ENCODE measurements around the gene SPN. TPM values are rescaled to one million over a fixed set of nuclear protein-coding genes. Genes with fewer than 3 reads are reported as not detected.

The SPN gene
- total RNA-seq, 2 experiments from 2014 or later, result 110 to 119 TPM

DNA sequence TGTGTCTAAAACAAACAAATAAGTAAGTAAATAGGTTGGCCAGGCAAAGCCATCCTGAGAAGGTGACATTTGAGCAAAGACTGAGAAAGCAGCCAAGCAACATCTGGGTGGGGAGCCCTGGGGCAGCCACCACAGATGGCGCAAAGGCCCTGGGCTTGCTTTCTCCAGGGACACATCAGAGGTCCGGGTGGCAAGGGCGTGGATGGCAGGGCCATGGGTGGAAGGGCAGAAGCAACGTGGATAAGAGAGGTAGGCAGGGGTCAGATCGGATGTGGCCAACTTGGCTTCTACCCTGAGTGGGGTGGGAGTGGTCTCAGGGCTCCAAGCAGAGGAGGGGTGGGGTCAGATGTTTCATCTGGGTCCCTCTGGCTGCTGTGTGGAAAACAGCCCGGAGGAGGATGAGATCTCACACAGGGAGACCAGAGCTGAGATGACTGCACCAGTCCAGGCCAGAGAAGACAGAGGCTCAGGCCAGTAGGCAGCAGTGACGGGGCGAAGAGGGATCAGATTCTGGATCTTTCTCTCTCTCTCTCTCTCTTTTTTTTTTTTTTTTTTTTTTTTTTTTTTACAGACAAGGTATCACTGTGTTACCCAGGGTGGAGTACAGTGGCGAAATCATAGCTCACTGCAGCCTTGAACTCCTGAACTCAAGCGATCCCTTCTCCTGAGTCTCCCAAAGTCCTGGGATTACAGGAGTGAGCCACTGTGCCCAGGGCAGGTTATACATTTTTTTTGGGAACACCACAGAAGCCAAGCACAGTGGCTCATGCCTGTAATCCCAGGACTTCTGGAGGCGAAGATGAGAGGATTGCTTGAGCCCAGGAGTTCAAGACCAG, 6.1 kb upstream of the SPN start:
- POLR2A ChIA-PET, result interaction anchor here (1.1 to 2.8 kb wide), 2 partner anchors 9 to 16 kb away, joined by 3 to 10 read pairs; no protein-coding TSS in a partner anchor
- intact Hi-C loops (cut with micrococcal nuclease), result no loop called here
- no peak for DNase-seq

DNA sequence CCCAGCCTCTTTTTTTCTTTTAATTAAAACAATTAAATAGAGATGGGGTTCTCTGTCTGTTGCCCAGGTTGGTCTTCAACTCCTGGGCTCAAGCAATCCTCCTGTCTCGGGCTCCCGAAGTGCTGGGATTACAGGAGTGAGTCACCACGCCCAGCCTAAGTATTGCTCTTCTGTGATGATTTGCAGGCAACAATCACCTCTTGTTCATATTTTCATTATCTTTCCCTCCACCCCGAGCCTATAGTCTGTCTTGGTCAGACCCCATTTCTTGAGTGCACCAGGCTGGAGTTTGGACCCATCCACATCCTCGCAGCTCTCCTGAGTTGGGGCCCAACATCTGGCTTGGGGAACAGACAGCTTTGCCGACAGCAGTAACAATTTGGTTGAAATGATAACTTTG, 4.3 kb upstream of the SPN start:
- ATAC-seq (no peak), DNase-seq (no peak)
- H3K4me1 Mint-ChIP-seq (ENCODE audit: low read depth), result peaks cover 27% of the 10 kb centered on the region
- TF ChIP-seq, protein P1, sequence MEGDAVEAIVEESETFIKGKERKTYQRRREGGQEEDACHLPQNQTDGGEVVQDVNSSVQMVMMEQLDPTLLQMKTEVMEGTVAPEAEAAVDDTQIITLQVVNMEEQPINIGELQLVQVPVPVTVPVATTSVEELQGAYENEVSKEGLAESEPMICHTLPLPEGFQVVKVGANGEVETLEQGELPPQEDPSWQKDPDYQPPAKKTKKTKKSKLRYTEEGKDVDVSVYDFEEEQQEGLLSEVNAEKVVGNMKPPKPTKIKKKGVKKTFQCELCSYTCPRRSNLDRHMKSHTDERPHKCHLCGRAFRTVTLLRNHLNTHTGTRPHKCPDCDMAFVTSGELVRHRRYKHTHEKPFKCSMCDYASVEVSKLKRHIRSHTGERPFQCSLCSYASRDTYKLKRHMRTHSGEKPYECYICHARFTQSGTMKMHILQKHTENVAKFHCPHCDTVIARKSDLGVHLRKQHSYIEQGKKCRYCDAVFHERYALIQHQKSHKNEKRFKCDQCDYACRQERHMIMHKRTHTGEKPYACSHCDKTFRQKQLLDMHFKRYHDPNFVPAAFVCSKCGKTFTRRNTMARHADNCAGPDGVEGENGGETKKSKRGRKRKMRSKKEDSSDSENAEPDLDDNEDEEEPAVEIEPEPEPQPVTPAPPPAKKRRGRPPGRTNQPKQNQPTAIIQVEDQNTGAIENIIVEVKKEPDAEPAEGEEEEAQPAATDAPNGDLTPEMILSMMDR (IDR thresholded peaks at IDR 0.05), result no peak
- no peaks in the 10 kb centered on the region for H3K9me3 Mint-ChIP-seq
- ChIA-PET POLR2A (no interaction called here), CTCF (interaction anchor here (1.6 kb wide), 1 partner anchor 33 kb away, joined by 4 read pairs; no protein-coding TSS in a partner anchor)
- no peak overlapping the region for H3K27ac Mint-ChIP-seq
- intact Hi-C loops (cut with micrococcal nuclease), result no loop called here
- peaks cover 6% of the 10 kb centered on the region for H3K36me3 Mint-ChIP-seq (ENCODE audit: low read depth)
- no peaks in the 10 kb centered on the region for H3K27me3 Mint-ChIP-seq
- H3K4me3 Mint-ChIP-seq, result no peak overlapping the region

More for the DNA sequence above, 6.1 kb upstream of the SPN start:
- Mint-ChIP-seq H3K36me3 (ENCODE audit: low read depth) (no peaks in the 10 kb centered on the region), H3K27me3 (no peaks in the 10 kb centered on the region), H3K4me3 (no peak overlapping the region), H3K27ac (no peak overlapping the region), H3K9me3 (no peaks in the 10 kb centered on the region), H3K4me1 (ENCODE audit: low read depth) (peaks cover 20% of the 10 kb centered on the region)
- CTCF ChIA-PET, result interaction anchor here (1.6 kb wide), 1 partner anchor 35 kb away, joined by 4 read pairs; no protein-coding TSS in a partner anchor
- TF ChIP-seq, protein P1 (IDR thresholded peaks at IDR 0.05), result no peak
- no peak for ATAC-seq

DNA sequence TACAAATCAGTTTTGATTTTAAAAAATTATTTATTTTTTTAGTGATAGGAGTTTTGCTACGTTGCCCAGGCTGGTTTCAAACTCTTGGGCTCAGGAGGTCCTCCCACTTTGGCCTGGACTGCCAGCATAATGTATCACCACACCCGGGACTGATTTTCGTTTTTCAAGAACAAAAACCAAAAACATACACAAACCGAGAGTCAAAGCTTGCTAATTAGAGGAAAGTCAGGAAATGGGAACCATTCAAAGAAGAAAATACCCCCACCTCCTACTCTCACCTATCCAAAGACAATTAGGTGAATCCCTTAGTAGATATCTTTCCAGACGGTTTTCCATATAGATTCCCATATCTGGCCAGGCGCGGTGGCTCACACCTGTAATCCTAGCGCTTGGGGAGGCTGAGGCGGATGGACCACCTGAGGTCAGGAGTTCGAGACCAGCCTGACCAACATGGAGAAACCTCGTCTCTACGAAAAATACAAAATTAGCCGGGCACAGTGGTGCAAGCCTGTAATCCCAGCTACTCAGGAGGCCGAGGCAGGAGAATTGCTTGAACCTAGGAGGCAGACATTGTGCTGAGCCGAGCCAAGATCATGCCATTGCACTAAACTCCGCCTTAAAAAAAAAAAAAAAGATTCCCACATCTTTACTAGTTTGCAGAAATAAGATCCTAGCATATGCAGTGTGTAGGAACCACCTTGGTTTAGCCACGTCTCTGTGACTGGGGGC, 883 bp upstream of the SPN start:
- Mint-ChIP-seq H3K27ac (peak overlapping the region; percentile 95), H3K27me3 (no peaks in the 10 kb centered on the region), H3K4me1 (ENCODE audit: low read depth) (peaks cover 42% of the 10 kb centered on the region), H3K36me3 (ENCODE audit: low read depth) (peaks cover 41% of the 10 kb centered on the region), H3K4me3 (peak overlapping the region; percentile 93), H3K9me3 (no peaks in the 10 kb centered on the region)
- ATAC-seq (no peak), DNase-seq (no peak)
- ChIA-PET POLR2A (interaction anchor here (1.2 kb wide), 1 partner anchor 11 kb away, joined by 6 read pairs; no protein-coding TSS in a partner anchor), CTCF (interaction anchor here (1.7 kb wide), 1 partner anchor 370 kb away, joined by 5 read pairs; no protein-coding TSS in a partner anchor)
- TF ChIP-seq, protein P1 (IDR thresholded peaks at IDR 0.05), result no peak
- intact Hi-C loops (cut with micrococcal nuclease), result no loop called here

DNA sequence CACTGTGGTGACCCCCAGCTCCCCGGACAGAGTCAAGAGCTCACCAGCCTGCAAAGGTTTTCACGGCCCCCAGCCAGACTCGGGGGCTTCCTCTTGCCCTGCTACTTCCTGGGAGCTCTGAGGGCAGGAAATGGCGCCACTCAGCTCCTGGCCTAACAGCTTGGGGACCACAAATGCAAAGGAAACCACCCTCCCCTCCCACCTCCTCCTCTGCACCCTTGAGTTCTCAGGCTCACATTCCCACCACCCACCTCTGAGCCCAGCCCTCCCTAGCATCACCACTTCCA, 375 bp upstream of the SPN start:
- intact Hi-C loops (cut with micrococcal nuclease), result no loop called here
- Mint-ChIP-seq H3K4me3 (peak overlapping the region; percentile 93), H3K4me1 (ENCODE audit: low read depth) (peaks cover 46% of the 10 kb centered on the region), H3K36me3 (ENCODE audit: low read depth) (peaks cover 44% of the 10 kb centered on the region), H3K9me3 (no peaks in the 10 kb centered on the region), H3K27me3 (no peaks in the 10 kb centered on the region), H3K27ac (peak overlapping the region; percentile 95)
- peak; percentile 78 for DNase-seq
- ChIA-PET CTCF (interaction anchor here (1.7 to 2.3 kb wide), 2 partner anchors 17 to 370 kb away, joined by 5 read pairs; no protein-coding TSS in a partner anchor), POLR2A (interaction anchor here (0.7 to 1.6 kb wide), 5 partner anchors 12 to 264 kb away, joined by 3 to 6 read pairs (median 4); no protein-coding TSS in a partner anchor)
- TF ChIP-seq, protein P1 (IDR thresholded peaks at IDR 0.05), result no peak
- peak; percentile 35 for ATAC-seq

Data from activated CD8-positive, alpha-beta T cell treated with anti-CD3 and anti-CD28 coated beads for 36 hours (primary cell).